GM12891 (cell line): Measurements from ENCODE around the gene DIO2.

Experiments used
- DNase-seq: peaks from one replicate; pipeline ENCODE4 v3.0.0; 2011; ENCODE audit warnings: low spot score; ENCODE audit not compliant: insufficient read length
- FAIRE-seq: peaks from 2 replicates; lab custom pipeline; 2011; peaks lifted over from hg19 to GRCh38; lab: Jason Lieb, UNC
- PAX5 ChIP-seq: IDR thresholded peaks from 2 replicates; pipeline ENCODE4 v1.6.1; 2011; ENCODE audit warnings: low read length, moderate library complexity, mild to moderate bottlenecking; ENCODE audit not compliant: insufficient read depth, severe bottlenecking
- POLR2A ChIP-seq: IDR thresholded peaks from 2 replicates; pipeline ENCODE4 v1.6.1; 2011; ENCODE audit warnings: low read depth, low read length, control low read depth
- POLR2AphosphoS5 ChIP-seq: IDR thresholded peaks from 2 replicates; pipeline ENCODE4 v1.6.1; 2011; ENCODE audit warnings: low read depth, low read length, control low read depth
- POU2F2 ChIP-seq: IDR thresholded peaks from 2 replicates; pipeline ENCODE4 v1.6.1; 2011; ENCODE audit warnings: low read depth, mild to moderate bottlenecking, control low read depth, low read length, moderate library complexity
- SPI1 ChIP-seq: IDR thresholded peaks from 2 replicates; pipeline ENCODE4 v1.6.1; 2011; ENCODE audit warnings: low read depth, low read length, control low read depth
- TAF1 ChIP-seq: IDR thresholded peaks from 2 replicates; pipeline ENCODE4 v1.6.1; 2011; ENCODE audit warnings: low read depth, low read length, control low read depth

The DIO2 gene

GRCh38 chr14:80176893-80177292 is 34.4 kb downstream of the DIO2 start:
- FAIRE-seq (no peak), DNase-seq (no peak)
- TF ChIP-seq POU2F2 (no peak), POLR2AphosphoS5 (no peak), PAX5 (no peak), TAF1 (no peak), POLR2A (no peak), SPI1 (no peak)

GRCh38 chr14:80172375-80173051 is 38.8 kb downstream of the DIO2 start:
- TF ChIP-seq TAF1 (no peak), SPI1 (no peak), POLR2A (no peak)
- FAIRE-seq = no peak
- no peak for DNase-seq

GRCh38 chr14:80167793-80168448 is 43.4 kb downstream of the DIO2 start:
- FAIRE-seq (no peak), DNase-seq (no peak)
- no peak for TF ChIP-seq POLR2AphosphoS5
- no peak for TF ChIP-seq SPI1
- no peak for TF ChIP-seq POU2F2
- TF ChIP-seq POLR2A = no peak
- TF ChIP-seq TAF1 = no peak
- TF ChIP-seq PAX5 = no peak

- no peak for FAIRE-seq
- DNase-seq = no peak
- TF ChIP-seq POLR2A = no peak
- no peak for TF ChIP-seq POU2F2
- TF ChIP-seq PAX5 = no peak
- no peak for TF ChIP-seq SPI1
- no peak for TF ChIP-seq TAF1
- TF ChIP-seq POLR2AphosphoS5 = no peak
Observed at GRCh38 chr14:80164991-80165721, 46.1 kb downstream of the DIO2 start.

- DNase-seq = no peak
- TF ChIP-seq POLR2AphosphoS5 (no peak), TAF1 (no peak), SPI1 (no peak)
- FAIRE-seq = no peak
Observed at GRCh38 chr14:80152763-80153162, 58.5 kb downstream of the DIO2 start.

- FAIRE-seq = no peak
Observed at GRCh38 chr14:80152166-80152565, 59.1 kb downstream of the DIO2 start.

GRCh38 chr14:80150301-80150700 is 61.0 kb downstream of the DIO2 start:
- FAIRE-seq (no peak), DNase-seq (no peak)
- TF ChIP-seq SPI1 (no peak), PAX5 (no peak), POLR2A (no peak), POLR2AphosphoS5 (no peak), POU2F2 (no peak), TAF1 (no peak)

More at GRCh38 chr14:80152166-80152565, 59.1 kb downstream of the DIO2 start:
- no peak for DNase-seq
- TF ChIP-seq POLR2A (no peak), PAX5 (no peak), SPI1 (no peak)
